HG03378 (cell line): ENCODE results near the gene GNPTG.

Source experiments
- ATAC-seq: cut with Tn5 transposase; IDR thresholded peaks from one replicate; pipeline ENCODE4 v1.9.1; 2021; ENCODE audit warnings: mild to moderate bottlenecking, moderate library complexity; ENCODE audit not compliant: unreplicated experiment

GNPTG gene

DNA sequence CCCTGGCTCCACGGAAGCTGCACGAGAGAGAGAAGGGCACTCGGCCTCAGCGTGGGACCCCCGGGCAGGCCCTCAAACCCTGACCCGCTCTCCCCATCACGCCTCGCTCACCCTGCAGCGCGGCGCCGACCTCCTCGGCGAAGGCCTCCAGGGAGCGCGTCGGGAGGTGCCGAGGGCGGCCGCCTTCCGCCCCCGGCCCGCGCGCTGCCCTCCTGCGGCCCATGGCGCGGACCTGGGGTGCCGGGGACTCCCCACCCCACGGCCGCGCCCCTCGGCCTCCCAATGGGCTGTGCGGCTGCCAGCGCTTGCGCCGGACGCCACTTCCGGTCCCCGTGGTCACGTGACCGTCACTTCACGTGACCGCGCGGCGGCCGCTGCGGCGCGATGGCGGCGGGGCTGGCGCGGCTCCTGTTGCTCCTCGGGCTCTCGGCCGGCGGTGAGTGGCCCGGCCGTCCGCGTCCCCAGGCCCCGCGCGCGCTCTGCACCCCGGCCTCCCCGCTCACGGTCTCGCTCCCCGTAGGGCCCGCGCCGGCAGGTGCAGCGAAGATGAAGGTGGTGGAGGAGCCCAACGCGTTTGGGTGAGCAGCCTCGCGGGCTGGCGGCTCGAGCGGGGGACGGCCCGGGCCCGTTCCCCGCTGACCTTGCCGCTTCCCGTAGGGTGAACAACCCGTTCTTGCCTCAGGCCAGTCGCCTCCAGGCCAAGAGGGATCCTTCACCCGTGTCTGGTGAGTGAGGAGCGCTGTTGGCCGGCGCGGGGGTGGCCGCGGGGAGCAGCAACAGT lies at the start of gene GNPTG, which contains the start of gene TSR3:
Gene GNPTG, plus strand, starts transcription at position 350 of the 781 bp plus-strand sequence. Its CDS starts 35 bp downstream, at position 385.
Gene TSR3, minus strand, starts transcription at position 297 of the 781 bp plus-strand sequence. Its CDS starts 74 bp downstream, at position 223.
- ATAC-seq = peak; percentile 36

DNA sequence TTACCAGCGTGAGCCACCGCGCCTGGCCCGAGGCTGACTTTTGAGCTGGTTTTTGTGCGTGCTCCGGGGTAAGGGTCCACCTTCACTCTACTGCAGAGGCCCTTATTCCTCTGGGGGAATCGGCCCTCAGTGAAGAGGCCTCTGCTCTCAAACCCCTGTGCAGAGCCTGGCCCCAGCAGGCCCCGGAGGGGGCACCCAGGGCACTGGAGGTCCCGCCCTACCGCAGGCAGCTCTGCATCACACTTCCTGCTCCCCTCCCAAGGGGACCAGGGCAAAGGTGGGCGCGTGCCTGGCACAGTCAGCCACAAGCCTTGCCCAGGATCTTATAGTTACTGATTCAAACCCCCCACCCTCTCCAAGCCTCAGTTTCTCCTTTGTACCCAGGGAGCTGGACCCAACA lies 45.9 kb upstream of the GNPTG start:
- ATAC-seq = no peak

DNA sequence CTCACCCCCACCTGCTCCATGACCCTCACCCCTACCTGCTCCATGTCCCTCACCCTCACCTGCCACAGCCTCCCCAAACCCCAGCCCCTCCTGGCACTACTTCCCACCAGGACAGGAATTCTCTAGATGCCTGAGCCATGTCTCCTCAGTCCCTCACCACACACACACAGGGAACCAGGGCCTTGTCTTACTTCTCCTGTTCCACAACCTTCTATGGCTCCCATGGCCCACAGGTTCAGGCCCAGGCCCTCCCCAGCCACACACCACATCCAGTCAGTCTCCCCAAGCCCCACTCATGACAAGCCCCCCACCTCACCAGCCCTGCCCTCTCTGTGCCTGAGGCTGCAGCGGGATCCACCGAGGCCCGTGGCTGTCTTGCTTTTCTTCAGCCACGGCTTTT lies 45.4 kb upstream of the GNPTG start:
- ATAC-seq = no peak

DNA sequence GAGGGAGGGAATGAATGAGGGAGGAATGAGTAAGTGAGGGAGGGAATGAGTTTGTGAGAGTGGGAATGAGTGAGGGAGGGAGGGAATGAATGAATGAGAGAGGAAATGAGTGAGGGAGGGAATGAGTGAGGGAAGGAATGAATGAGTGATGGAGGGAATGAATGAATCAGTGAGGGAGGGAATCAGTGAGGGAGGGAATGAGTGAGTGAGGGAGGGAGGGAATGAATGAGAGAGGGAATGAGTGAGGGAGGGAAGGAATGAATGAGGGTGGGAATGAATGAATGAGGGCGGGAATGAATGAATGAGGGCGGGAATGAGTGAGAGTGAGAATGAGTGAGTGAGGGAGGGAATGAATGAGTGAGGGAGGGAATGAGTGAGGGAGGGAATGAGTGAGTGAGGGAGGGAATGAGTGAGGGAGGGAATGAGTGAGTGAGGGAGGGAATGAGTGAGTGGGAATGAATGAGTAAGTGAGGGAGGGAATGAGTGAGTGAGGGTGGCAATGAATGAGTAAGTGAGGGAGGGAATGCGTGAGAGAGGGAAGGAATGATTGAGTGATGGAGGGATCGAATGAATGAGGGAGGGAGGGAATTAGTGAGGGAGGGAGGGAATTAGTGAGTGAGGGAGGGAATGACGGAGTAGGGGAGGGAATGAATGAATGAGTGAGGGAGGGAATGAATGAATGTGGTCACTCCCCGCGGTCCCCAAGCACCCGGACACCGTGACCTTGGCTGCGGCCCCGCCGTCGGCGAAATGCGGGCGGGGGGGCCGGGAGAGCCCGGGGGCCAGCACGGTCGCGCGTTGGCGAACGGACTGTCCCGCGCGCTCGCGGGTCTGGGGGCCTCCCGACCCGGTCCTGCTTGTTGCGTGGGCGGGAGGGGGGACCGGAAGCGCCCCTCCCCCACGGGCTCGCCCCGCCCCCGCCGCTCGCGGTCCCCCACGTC lies 43.4 kb upstream of the GNPTG start:
- ATAC-seq = peak; percentile 9

DNA sequence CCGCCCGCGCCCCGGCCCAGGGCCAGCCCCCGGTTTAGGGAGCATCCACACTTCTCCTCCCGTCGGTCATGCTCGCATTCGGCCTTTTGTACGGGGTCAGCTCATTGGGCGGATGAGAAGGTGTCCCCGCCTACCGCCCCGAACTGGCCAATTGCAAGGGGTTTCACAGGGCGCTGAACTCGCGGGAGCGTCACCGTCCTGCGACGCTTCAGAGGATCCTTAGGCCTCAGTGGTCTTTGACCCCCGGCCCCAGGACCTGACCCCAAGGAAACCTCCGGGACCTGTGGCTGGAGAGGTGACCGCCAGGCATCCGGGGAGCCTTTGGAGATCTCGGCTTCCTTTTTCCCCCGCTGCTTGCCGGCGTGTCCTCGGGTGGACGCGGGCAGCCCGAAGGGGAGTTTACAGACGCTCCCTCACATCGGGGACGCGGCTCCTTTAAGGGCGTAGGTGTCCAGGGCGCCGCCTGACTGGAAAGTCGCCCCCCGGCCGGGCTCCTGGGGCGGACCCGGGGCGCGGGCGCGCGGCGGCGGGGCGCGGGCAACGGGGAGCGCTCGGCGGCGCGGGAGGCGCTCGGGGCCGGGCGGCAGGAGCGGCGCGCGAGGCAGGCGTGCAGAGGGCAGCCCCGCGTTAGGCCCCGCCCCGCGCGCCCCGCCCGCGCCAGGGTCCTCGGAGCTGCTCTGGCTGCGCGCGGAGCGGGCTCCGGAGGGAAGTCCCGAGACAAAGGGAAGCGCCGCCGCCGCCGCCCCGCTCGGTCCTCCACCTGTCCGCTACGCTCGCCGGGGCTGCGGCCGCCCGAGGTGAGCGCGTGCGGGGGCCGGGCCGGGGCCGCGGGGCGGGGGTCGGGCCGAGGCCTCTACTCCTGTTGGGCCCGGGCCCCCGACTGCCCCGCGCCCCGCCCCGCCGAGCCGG lies 42.5 kb upstream of the GNPTG start, which contains the start of gene UBE2I:
Gene UBE2I, plus strand, starts transcription at position 660 of the 909 bp plus-strand sequence. CDS start 4,395 bp downstream, outside the sequence.
- peak; percentile 58 for ATAC-seq

DNA sequence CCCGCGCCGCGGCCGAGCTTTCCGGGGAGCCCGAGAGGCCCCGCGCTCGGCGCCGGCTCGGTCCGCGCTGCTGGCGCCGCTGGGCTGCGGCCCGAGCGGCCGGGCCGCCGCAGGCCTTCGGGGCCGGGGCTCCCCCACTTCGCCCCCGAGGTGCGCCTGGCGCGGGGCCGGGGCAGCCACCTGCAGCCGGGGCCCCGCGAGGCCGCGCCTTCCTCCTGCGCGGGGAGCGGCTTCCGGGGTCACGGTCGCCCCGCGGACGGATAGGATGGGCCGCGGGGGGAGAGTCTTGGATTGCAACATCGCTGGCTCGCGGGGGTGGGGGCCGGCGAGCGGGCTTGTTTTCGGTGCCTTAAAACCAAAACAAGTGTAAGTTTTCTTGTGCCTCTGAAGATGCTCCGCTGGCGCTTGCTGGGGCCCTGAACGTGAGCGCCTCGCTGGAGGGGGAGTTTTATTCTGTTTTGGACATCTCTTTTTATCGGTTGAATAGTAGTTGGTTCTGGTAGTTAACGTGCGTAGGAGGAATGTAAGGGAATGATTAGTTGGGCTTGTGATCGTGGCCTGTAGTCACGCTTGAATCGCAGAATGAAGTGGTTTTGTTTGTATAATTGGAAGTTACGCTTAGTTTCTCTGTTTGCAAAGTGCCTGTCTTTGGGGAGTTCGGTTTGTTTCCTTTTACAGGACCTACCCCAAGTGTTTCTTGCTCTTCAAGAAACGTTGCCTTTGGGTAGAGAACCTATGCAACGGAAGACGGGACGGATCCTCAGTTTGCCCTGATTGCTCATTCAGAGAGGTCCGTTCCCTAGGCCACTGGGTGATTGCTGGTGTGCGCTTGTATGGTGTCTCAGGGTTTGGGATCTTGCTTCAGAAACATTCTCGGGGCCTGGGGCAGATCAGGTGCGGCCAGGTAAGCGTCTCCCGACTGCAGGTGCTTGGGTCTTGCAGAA lies 41.6 kb upstream of the GNPTG start:
- no peak for ATAC-seq

DNA sequence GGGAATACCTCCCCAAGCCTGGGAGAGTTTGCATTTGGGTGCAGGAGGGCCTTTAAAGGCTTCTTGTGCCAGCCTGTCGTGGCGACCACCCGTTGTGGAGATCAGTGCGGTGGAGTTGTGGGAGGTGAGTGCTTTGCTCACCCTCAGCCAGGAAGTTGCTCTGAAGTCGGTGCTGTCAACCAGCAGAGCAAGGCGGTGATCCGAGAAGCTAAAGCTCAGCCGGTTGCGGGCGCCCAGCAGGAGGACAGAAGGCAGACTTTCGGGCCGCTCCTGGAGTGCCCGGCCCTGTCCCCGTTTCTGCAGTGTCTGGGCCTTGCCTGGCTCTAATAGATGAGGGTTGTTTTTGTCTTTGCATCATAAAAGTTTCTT lies 40.9 kb upstream of the GNPTG start:
- no peak for ATAC-seq

DNA sequence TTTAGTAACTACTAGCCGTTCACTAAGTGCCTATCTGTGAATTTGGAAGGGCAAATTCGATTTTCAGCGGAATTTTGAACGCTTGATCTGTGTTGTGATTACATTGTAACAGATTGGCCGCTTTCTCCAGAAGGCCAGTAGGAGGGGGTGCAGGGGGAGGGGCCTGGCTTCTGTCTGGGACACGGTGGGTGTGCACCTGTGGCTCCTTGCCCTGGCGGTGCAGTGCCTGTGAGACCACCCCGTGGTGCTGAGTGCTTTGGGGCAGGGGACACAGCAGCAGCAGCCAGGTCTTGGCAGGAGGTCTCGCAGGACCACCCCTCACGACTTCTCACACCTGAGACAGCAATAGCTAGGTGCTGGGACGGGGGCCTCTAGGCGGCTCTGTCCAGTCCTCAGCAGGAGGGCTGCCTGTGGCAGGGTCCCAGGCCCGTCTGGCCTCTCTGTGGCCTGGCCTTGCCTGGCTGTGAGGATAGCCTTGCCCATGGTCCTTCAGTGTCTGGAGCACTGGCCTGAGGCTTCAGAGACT lies 40.5 kb upstream of the GNPTG start:
- no peak for ATAC-seq

DNA sequence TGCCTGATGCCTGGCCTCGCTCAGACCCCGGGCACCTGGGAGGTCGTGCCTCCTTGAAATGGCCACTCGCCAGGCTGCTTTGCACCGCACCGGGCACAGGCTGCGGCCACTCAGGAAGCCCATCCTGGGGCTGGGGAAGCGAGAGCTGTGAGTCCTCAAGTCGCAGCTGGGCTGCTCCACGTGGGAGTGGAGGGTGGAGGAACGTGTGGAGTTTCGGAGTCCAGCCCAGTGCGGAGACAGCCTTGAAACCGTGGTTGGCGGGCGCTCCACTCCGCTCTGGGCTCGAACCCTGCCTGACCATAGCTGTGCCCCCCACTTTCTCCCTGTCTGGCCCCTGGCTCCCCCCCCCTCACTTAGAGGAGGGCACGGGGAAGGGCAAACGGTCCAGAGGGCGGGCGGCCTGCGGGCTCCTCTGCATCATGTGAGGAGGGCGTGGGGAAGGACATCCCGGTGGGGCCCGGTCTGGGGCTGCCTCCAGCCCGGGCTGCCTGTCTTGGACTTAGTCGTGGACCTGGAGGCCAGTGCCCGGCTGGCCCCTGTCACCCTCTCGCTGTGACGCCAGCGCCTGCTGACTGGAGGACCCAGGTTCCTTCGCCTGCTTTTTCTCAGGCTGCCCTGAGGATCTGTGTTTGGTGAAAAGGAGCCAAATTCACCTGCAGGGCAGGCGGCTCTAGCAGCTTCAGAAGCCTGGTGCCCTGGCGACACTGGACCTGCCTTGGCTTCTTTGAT lies 39.8 kb upstream of the GNPTG start:
- ATAC-seq = no peak

DNA sequence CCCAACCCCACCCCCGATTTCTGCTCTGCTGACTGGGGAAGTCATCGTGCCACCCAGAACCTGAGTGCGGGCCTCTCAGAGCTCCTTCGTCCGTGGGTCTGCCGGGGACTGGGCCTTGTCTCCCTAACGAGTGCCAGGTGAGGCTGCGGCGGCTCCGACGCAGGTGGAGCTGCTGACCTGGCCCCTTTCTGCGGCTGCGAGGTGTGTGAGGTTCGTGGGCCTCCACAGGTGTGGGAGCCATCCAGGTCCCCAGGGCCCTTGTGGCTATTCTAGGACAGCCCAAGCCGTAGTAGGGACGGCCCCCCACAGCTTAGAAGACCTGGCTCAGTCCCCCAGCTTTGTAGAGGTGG lies 39.3 kb upstream of the GNPTG start:
- no peak for ATAC-seq

DNA sequence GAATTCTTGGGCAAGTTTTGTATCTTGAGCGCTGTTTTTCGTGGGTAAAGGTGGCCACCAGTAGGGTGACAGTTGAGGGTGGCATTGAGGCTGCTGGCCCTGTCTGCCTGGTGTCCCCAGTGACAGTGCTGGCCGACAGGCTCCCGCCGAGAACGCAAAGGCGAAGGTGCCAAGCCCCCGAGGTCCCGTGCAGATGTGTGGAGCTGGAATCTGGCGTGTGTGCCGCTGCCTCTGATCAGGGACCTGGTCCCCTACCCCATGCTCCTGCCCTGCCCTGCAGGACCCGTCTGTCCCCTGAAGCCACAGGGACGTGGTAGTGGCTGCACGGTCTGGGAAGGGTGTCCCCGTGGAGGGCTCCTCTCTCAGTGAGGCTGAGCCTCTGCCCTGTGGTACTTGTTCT lies 38.8 kb upstream of the GNPTG start:
- ATAC-seq = no peak

DNA sequence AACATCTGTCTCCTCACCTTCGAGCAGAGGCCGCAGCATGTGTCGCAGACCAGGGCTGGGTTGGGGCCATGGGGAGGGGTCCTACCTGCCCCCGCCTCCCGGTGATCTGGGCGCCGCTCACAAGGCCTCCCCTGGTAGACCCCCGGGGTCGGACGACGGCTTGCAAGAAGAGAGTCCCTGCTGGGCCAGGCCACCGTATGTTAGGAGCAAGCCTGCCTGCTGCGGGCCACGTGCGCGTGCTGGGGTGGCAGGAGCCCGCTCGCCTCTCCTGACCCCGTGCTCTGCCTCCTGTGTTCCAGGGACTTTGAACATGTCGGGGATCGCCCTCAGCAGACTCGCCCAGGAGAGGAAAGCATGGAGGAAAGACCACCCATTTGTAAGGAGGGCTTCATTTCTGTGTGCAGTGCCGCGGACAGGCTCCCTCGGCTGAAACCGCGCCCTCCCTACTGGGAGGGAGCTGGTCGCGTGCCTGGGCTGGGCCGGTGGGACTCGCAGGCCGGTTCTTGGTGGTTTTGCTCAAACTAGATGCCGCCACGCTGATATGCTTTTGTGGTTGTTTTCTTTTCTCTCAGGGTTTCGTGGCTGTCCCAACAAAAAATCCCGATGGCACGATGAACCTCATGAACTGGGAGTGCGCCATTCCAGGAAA lies 37.9 kb upstream of the GNPTG start:
- ATAC-seq = no peak

DNA sequence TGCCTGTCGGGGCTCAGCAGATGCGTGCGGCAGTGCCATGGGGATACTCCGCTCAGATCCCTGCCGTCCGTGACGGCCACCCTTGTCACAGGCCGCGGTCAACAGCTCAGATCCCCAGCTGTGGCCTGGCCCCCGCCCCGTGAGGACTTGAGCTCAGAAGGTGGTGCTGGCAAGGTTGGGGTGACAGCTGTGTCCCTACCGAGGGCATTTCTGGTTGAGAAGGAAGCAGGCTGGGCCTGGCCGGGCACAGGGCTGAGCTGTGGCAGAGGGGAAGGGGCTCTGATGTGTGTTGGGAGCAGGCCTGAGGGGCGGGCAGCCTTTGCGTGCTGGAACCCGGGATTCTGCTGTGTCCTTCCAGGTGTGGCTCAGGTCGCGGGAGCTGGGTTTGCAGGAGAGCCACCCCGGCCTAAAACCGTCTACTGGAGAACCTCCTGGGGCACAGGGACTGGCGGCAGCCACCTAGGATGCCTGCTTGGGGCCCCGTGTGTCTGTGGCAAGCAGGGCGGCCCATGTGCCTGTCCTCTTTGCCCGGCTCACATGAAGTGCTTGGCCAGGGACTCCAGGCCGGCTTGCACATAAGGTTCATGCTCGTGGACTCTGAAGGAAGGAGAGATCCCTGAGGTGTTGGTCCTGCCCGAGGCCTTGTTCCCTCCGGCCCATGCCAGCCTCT lies 37.2 kb upstream of the GNPTG start:
- no peak for ATAC-seq

DNA sequence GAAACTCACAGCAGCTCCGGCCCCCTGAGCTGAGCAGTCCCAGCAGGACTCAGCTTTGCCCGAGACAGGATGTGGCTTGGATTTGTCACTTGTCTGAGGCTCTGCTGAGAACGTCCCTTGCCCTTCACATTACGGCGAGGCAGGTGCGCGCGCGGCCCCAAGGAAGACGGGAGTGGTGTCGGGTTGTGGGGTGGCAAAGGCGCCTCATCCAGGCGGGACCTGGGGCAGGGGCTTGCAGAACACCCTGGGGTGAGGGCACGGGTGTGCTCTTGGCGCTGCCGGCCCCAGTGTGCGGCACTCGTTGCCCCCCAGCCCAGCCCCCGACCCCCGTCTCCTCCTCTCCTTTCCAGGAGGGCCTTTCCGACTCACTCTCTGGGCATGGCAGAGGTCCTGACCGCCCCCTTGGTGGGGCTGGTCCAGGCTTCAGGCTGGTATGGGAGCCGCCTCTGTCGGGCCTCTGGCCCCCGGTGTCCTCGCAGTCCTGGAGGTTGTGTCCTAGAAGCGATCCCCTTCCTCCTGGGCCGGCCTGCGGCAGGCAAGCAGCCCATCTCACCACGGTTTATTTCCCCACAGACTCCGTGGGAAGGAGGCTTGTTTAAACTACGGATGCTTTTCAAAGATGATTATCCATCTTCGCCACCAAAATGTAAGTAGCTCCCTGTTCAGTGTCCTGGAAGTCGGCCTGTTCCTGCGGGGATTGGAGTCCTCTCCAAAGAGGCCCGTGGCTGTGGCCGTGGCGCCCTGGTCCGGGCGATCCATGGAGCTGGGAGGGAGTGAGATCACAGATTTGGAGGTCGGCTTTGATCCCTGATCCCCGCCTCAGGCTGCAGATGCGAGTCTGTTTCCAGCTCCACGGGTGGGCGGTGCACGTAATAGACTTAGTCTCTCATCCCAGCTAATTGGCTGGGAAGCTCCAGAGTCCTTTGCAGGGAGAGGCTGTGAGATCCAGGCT lies 36.4 kb upstream of the GNPTG start:
- no peak for ATAC-seq

DNA sequence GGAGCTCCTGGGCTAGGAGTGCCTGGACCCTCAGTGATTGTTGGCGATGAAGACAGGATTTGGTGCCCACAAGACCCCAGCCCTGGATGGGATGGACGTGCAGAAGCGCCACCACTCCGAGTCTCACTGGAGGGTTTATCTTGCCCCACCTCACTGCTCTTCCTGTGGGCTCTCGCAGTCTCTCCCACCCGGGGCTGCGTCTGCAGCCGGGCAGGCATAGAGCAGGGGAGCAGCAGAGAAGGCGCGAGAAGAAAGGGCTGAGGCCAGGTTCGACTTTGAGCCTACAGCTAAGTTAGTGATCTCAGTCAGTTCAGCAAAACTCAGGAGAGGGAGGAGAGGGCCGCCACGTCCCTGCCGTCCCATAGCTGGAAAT lies 35.7 kb upstream of the GNPTG start:
- no peak for ATAC-seq

DNA sequence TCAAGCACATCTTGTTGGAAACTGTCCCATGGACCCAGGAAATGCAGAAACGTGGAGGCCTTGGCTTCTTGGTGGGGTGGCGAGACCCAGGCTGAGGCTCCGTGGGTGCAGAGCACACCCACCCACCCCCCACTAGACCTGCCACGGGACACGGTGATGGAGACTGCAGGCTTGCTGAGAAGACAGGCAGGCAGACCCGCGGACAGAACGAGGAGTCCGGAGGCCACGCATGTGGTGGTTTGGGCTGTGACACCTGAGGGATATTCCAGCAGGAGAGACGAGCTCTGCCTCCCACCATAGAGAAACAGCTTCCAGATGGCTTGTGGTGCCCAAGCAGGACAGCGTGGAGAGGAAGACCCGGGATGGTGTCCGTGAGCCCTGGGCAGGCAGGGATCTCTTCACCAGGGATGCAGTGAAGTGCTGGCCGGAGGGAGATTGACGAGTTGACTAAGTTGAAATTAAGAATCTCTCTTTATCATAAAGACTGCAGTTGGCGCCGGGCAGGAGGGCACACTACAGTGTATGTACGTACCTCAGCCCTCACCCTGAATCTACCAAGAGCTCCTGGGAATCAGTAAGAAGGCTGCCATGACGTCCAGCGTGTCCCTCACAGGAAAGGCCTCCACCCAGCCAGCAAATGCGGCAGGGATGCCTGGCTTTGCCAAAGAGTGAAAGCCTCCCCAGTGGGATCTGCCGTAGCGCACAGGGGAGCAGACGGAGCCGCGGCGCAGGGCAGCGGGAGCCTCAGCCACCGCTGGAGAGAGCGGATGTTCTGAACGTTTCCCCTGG lies 34.1 kb upstream of the GNPTG start:
- ATAC-seq = no peak
